Tibial nerve (tissue), 4 donors: ENCODE data around the gene CD244.

Experiments used
- EP300 ChIP-seq, 2 donors: sonication (generic); formaldehyde crosslinking; IDR thresholded peaks; one replicate each; pipeline ENCODE4 v1.6.1; 2017; ENCODE audit warnings: antibody characterized with exemption in 2 of 2, mild to moderate bottlenecking in 1 of 2
- TF ChIP-seq, protein P1 (sequence below), 5 experiments: fragments of 200-600 bp in 3 of 5; fragments of 450-650 bp in 2 of 5; sonication (generic) in 3 of 5; IDR thresholded peaks; one replicate each; pipeline ENCODE4 v1.5.1; 2016 to 2019; ENCODE audit warnings: antibody characterized with exemption in 5 of 5, mild to moderate bottlenecking in 3 of 5, moderate library complexity in 2 of 5

- TF ChIP-seq EP300 (IDR thresholded peaks at IDR 0.05) = no peak
- TF ChIP-seq, protein P1, sequence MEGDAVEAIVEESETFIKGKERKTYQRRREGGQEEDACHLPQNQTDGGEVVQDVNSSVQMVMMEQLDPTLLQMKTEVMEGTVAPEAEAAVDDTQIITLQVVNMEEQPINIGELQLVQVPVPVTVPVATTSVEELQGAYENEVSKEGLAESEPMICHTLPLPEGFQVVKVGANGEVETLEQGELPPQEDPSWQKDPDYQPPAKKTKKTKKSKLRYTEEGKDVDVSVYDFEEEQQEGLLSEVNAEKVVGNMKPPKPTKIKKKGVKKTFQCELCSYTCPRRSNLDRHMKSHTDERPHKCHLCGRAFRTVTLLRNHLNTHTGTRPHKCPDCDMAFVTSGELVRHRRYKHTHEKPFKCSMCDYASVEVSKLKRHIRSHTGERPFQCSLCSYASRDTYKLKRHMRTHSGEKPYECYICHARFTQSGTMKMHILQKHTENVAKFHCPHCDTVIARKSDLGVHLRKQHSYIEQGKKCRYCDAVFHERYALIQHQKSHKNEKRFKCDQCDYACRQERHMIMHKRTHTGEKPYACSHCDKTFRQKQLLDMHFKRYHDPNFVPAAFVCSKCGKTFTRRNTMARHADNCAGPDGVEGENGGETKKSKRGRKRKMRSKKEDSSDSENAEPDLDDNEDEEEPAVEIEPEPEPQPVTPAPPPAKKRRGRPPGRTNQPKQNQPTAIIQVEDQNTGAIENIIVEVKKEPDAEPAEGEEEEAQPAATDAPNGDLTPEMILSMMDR (IDR thresholded peaks at IDR 0.05) = no peak
Measured at GRCh38 chr1:160838888-160839287, 23.8 kb downstream of the CD244 start.
